Measurements from ENCODE around the gene C2CD5. TPM values are rescaled to one million over a fixed set of nuclear protein-coding genes. Genes with fewer than 3 reads are reported as not detected.
A peak's percentile ranks its signal among the peaks of the same experiment; 100 is the strongest.

The C2CD5 gene
- total RNA-seq, 4 donors from 2014 or later = 47.9 to 123 (median 63.6) TPM

DNA sequence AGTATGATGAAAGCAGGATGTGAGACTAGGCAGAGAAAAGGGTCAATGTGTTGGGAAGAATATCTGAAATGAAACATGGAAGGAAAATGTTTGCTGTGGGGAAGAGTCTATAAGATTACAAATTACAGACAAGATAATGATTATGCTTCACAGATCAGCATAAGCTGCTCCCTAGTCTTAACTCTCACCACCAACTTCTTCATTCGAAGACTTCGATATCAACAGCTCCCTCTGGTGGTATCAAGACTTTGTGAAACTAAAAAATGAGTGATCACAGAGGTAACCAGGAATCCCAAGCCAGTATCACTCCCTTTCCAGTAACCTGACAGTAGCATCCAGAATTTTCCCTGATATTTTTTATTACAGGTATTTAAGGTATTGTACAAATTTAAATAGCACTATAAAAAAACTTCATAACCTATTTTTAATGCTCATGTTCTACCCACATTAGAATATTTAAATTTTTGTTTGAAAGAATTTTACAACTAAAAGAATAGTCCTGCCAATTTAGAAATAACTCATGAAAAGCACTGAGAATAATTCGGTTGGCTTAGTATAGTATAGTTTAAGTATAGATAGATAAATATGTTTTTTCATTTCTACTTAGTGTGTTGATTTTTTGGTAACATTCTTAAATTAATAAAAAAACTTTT is 84.4 kb downstream of the C2CD5 start:
- no peak for DNase-seq
- H3K36me3 ChIP-seq = peaks cover 0 to 5% (median 0%) of the 10 kb centered on the region in 4 donors
- H3K4me1 ChIP-seq = no peaks in the 10 kb centered on the region
- TF ChIP-seq POLR2AphosphoS5 (IDR thresholded peaks at IDR 0.05) (no peak), EP300 (IDR thresholded peaks at IDR 0.05; ENCODE audit: low read depth) (no peak)
- TF ChIP-seq, protein P1, sequence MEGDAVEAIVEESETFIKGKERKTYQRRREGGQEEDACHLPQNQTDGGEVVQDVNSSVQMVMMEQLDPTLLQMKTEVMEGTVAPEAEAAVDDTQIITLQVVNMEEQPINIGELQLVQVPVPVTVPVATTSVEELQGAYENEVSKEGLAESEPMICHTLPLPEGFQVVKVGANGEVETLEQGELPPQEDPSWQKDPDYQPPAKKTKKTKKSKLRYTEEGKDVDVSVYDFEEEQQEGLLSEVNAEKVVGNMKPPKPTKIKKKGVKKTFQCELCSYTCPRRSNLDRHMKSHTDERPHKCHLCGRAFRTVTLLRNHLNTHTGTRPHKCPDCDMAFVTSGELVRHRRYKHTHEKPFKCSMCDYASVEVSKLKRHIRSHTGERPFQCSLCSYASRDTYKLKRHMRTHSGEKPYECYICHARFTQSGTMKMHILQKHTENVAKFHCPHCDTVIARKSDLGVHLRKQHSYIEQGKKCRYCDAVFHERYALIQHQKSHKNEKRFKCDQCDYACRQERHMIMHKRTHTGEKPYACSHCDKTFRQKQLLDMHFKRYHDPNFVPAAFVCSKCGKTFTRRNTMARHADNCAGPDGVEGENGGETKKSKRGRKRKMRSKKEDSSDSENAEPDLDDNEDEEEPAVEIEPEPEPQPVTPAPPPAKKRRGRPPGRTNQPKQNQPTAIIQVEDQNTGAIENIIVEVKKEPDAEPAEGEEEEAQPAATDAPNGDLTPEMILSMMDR (IDR thresholded peaks at IDR 0.05) = peak; percentile 28 to 56 (median 51)
- in situ Hi-C loops (cut with MboI; ENCODE audit: low pct_ligation_motif_present in 1 of 4, low pct_unique_long_range_greater_than_20kb in 1 of 4, low sequenced_read_pairs in 3 of 4) (loop anchor here in 2 of 4 donors (25.0 kb wide), 2 partner anchors 373 to 748 kb away; no protein-coding TSS in a partner anchor), intact Hi-C loops (cut with DNase I; ENCODE audit: low total_unique reads) (loop anchor here (5.0 kb wide), 1 partner anchor 378 kb away; no protein-coding TSS in a partner anchor)
- H3K27me3 ChIP-seq = no peaks in the 10 kb centered on the region
- H3K9me3 ChIP-seq = no peaks in the 10 kb centered on the region
- WGBS, 2 donors (ENCODE audit: low coverage in 1 of 2) = 15 to 26% methylated on average over 3 of the region's 3 CpGs
- H3K4me3 ChIP-seq = no peak overlapping the region
- H3K27ac ChIP-seq = no peak overlapping the region

DNA sequence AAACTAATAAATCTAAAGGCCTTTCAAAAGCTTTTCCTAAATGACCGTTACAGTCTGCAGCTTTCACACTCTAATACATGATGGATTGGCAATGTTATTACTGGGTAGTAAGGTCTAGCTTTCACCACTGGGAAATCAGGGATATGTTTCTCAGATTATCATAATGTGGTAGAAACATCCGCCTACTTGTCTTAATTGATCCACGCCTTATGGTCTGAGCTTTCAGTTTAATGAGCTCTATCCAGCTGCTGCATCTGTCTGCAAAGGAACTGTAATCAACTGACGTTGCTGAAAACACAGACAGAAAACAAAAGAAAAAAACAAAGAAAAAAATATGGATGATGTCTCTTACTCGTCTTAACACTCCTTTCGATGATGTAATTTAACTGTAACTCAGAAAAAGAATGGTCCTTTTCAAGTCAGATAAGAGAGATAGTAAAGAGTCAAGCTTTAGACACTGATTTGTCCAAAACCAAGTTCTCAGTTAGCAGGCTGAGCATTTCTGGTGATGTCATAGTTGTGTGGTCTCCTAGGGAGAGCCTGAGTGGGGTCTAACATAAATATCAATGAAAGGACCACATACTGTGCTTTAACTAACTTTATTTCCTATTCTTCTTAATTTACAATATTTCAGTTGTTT is 85.9 kb downstream of the C2CD5 start:
- intact Hi-C loops (cut with DNase I; ENCODE audit: low total_unique reads) (loop anchor here (5.0 kb wide), 1 partner anchor 376 kb away; no protein-coding TSS in a partner anchor), in situ Hi-C loops (cut with MboI; ENCODE audit: low pct_ligation_motif_present in 1 of 4, low pct_unique_long_range_greater_than_20kb in 1 of 4, low sequenced_read_pairs in 3 of 4) (loop anchor here in 2 of 4 donors (25.0 kb wide), 2 partner anchors 371 to 746 kb away; no protein-coding TSS in a partner anchor)
- no peaks in the 10 kb centered on the region for H3K4me1 ChIP-seq
- WGBS, 2 donors (ENCODE audit: low coverage in 1 of 2) = 80 to 89% methylated on average over 5 to 6 of the region's 6 CpGs
- H3K27me3 ChIP-seq = no peaks in the 10 kb centered on the region
- no peaks in the 10 kb centered on the region for H3K9me3 ChIP-seq
- H3K36me3 ChIP-seq = peaks cover 0 to 5% (median 0%) of the 10 kb centered on the region in 4 donors
- no peak for DNase-seq
- no peak overlapping the region for H3K4me3 ChIP-seq
- TF ChIP-seq, protein P1 (IDR thresholded peaks at IDR 0.05) = no peak
- no peak for TF ChIP-seq EP300 (IDR thresholded peaks at IDR 0.05; ENCODE audit: low read depth)
- H3K27ac ChIP-seq = no peak overlapping the region

DNA sequence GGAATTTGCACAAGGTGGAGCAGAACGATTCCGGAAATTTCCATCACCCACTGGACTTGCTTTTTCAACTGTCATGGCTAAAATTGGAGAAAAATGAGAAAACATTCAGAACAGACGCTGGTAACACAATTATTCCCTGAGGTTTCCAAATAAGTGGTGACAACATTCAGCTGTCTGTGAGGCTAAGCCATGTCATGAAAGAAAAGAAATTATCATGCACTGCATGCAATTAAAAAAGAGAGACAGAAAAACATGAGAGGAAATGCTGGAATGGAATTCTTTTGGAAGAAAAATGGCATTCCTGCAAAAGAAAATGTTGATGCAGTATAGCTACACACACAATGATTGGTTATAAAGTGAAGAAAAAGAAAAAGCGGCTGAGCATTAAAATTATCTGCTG is 87.3 kb downstream of the C2CD5 start:
- Histone ChIP-seq H3K9me3 (no peaks in the 10 kb centered on the region), H3K4me3 (no peak overlapping the region), H3K27ac (no peak overlapping the region), H3K36me3 (peaks cover 0 to 5% (median 0%) of the 10 kb centered on the region in 4 donors), H3K27me3 (no peaks in the 10 kb centered on the region), H3K4me1 (no peaks in the 10 kb centered on the region)
- DNase-seq = no peak
- in situ Hi-C loops (cut with MboI; ENCODE audit: low pct_ligation_motif_present in 1 of 4, low pct_unique_long_range_greater_than_20kb in 1 of 4, low sequenced_read_pairs in 3 of 4) (loop anchor here in 2 of 4 donors (25.0 kb wide), 2 partner anchors 370 to 745 kb away; no protein-coding TSS in a partner anchor), intact Hi-C loops (cut with DNase I; ENCODE audit: low total_unique reads) (loop anchor here (5.0 kb wide), 1 partner anchor 375 kb away; no protein-coding TSS in a partner anchor)
- 83 to 87% methylated on average over 4 of the region's 4 CpGs for WGBS, 2 donors (ENCODE audit: low coverage in 1 of 2)
- TF ChIP-seq POLR2A (IDR thresholded peaks at IDR 0.05) = no peak
- TF ChIP-seq, protein P1 (IDR thresholded peaks at IDR 0.05) = no peak
- TF ChIP-seq POLR2AphosphoS5 (IDR thresholded peaks at IDR 0.05) = no peak
- TF ChIP-seq EP300 (IDR thresholded peaks at IDR 0.05; ENCODE audit: low read depth) = no peak

DNA sequence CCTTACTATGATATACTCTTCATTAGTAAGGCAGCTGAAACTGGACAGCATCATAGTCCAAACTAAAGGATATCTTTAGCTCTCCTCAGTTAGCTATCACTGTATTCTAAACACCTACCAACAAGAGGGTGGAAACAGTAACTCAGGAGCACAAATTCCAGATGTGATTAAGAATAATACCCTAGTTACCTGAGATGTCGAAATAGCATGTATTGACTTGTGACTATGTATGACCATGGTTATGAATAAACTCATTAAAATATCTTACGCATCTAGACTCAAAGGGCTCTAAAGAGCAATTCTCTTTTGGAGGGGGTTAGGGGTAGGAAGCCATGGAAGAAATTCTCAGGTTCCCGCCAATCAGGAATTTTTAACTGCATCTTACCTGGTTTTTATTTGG is 90.8 kb downstream of the C2CD5 start:
- WGBS, 2 donors (ENCODE audit: low coverage in 1 of 2) = 98 to 100% methylated on average over 2 to 3 of the region's 3 CpGs
- H3K27ac ChIP-seq = no peak overlapping the region
- H3K9me3 ChIP-seq = no peaks in the 10 kb centered on the region
- H3K4me3 ChIP-seq = no peak overlapping the region
- in situ Hi-C loops (cut with MboI; ENCODE audit: low pct_ligation_motif_present in 1 of 4, low pct_unique_long_range_greater_than_20kb in 1 of 4, low sequenced_read_pairs in 3 of 4) (loop anchor here in 2 of 4 donors (25.0 kb wide), 2 partner anchors 366 to 741 kb away; no protein-coding TSS in a partner anchor), intact Hi-C loops (cut with DNase I; ENCODE audit: low total_unique reads) (no loop called here)
- TF ChIP-seq POLR2A (IDR thresholded peaks at IDR 0.05) = no peak
- TF ChIP-seq POLR2AphosphoS5 (IDR thresholded peaks at IDR 0.05) = no peak
- TF ChIP-seq, protein P1 (IDR thresholded peaks at IDR 0.05) = no peak
- no peaks in the 10 kb centered on the region for H3K27me3 ChIP-seq
- no peak for DNase-seq
- H3K4me1 ChIP-seq = no peaks in the 10 kb centered on the region
- H3K36me3 ChIP-seq = peaks cover 0 to 8% (median 2%) of the 10 kb centered on the region in 4 donors

Measured in transverse colon (tissue), 4 donors.